Caki2 (cell line): ENCODE measurements around the gene HEATR1. TPM values are rescaled to one million over a fixed set of nuclear protein-coding genes. Genes with fewer than 3 reads are reported as not detected.

Experiments used
- DNase-seq: peaks from one replicate; pipeline ENCODE4 v3.0.0-alpha.2; 2015; ENCODE audit warnings: low read depth
- in situ Hi-C: cut with HindIII; loops from 2 replicates; pipeline ENCODE4 v1.10.0; 2016; ENCODE audit warnings: low sequenced_read_pairs, low pct_unique_long_range_greater_than_20kb, mixed read lengths
- total RNA-seq: library from RNA; depleted of rRNA; stranded (reverse); fragments of >200 nt; shearing (Covaris generic); gene quantifications from 2 replicates; pipeline ENCODE4 v1.2.3, GENCODE V29; 2014; ENCODE audit warnings: low replicate concordance; rRNA removed

Gene HEATR1, protein sequence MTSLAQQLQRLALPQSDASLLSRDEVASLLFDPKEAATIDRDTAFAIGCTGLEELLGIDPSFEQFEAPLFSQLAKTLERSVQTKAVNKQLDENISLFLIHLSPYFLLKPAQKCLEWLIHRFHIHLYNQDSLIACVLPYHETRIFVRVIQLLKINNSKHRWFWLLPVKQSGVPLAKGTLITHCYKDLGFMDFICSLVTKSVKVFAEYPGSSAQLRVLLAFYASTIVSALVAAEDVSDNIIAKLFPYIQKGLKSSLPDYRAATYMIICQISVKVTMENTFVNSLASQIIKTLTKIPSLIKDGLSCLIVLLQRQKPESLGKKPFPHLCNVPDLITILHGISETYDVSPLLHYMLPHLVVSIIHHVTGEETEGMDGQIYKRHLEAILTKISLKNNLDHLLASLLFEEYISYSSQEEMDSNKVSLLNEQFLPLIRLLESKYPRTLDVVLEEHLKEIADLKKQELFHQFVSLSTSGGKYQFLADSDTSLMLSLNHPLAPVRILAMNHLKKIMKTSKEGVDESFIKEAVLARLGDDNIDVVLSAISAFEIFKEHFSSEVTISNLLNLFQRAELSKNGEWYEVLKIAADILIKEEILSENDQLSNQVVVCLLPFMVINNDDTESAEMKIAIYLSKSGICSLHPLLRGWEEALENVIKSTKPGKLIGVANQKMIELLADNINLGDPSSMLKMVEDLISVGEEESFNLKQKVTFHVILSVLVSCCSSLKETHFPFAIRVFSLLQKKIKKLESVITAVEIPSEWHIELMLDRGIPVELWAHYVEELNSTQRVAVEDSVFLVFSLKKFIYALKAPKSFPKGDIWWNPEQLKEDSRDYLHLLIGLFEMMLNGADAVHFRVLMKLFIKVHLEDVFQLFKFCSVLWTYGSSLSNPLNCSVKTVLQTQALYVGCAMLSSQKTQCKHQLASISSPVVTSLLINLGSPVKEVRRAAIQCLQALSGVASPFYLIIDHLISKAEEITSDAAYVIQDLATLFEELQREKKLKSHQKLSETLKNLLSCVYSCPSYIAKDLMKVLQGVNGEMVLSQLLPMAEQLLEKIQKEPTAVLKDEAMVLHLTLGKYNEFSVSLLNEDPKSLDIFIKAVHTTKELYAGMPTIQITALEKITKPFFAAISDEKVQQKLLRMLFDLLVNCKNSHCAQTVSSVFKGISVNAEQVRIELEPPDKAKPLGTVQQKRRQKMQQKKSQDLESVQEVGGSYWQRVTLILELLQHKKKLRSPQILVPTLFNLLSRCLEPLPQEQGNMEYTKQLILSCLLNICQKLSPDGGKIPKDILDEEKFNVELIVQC (N-terminal part only)
- total RNA-seq, result 1.6 and 5.1 TPM in 2 replicates

- in situ Hi-C loops, result no loop called here
- DNase-seq, result peak; percentile 86
Observed at GRCh38 chr1:236603991-236604904, at the start of gene HEATR1. Gene HEATR1 (minus strand): TSS chr1:236604516. CDS start chr1:236604095, 421 bp downstream.

DNA sequence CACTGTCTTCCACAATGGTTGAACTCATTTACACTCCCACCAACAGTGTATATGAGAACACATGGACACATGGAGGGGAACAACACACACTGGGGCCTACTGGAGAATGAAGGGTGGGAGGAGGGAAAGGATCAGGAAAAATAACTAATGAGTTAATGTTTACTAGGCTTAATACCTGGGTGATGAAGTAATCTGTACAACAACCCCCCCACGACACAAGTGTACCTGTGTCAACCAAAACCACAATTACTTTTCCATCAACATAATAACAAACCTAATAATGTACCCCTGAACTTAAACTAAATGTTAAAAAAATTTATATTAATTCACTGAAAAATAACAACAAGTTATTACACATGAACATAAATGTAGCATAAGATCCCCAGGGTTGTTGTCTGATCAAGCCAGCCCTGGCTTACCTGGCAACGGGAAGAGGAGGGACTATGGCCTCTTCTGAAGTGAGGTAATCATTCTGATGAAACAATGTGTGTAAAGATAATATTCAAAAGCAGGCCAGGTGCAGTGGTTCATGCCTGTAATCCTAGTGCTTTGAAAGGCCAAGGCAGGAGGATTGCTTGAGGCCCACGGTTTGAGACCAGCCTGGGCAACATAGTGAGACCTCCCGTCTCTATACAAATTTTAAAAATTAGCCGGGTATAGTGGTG lies 40.8 kb upstream of the HEATR1 start:
- no peak for DNase-seq
- in situ Hi-C loops, result no loop called here

DNA sequence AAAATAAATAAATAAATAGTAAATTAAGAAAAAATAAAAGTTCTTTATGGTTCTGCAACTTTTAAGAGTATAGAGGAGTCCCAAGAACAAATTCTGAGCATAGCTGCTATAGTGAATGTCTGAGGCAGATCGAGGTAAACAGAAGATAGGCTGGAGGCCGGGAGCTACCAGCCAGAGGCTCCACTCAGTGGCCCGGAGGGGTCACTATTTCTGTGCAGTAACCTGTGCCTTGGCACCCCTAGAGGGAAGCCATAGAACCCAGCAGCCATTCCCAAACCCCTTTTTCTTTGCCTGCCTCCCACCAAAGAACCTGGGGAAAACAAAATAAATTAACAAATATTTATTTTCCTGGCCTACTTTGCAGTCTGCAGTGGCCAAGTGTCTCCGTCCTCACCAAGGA lies 38.4 kb upstream of the HEATR1 start:
- no peak for DNase-seq
- in situ Hi-C loops, result no loop called here

- in situ Hi-C loops, result no loop called here
- no peak for DNase-seq
Observed at GRCh38 chr1:236639686-236640085, 35.4 kb upstream of the HEATR1 start.

DNA sequence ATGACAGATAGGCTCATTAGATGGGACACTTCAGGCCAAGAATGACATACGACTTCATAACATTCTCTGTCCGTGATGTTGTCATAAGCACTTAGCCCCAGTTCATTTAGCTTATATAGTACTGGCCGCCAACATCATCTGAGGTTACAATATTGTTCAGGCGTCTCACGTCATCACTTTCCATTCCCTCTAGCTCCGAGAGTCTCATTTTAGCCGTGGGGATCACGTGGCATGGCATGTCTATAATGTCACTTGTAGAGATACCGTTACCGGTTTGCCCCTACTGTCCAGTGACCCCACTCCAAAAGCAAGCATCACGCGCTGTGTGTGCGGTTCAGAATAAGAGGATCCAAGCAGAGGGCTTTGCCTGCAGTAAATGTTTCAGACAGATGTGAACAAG lies 34.6 kb upstream of the HEATR1 start:
- no peak for DNase-seq
- in situ Hi-C loops, result no loop called here

DNA sequence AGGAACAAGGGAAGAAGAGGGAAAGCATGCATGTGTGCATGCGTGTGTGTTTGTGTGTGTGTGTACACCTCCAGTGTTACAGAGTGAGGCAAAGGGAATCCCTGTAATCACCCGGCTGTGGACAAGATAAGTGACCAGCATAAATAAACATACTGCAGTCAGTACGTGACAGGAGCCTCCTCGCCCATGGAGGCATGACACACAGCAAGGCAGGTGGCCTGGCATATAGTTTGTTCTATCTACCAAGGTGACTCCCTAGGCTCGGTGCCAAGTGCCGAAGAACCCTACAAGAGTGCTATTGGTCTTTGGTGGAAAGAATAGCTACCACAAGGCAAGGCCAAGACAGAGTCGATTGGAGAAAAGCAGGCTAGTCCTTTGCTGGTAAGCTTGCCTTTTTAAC lies 31.7 kb upstream of the HEATR1 start:
- DNase-seq, result no peak
- in situ Hi-C loops, result no loop called here

GRCh38 chr1:236627727-236628408 lies 23.6 kb upstream of the HEATR1 start:
- no peak for DNase-seq
- in situ Hi-C loops, result no loop called here

GRCh38 chr1:236623371-236624166 lies 19.3 kb upstream of the HEATR1 start:
- no peak for DNase-seq

GRCh38 chr1:236622407-236622806 lies 18.1 kb upstream of the HEATR1 start:
- DNase-seq, result no peak
- in situ Hi-C loops, result no loop called here

More at GRCh38 chr1:236623371-236624166, 19.3 kb upstream of the HEATR1 start:
- in situ Hi-C loops, result no loop called here

GRCh38 chr1:236619398-236619797 lies 15.1 kb upstream of the HEATR1 start:
- no peak for DNase-seq
- in situ Hi-C loops, result no loop called here

- in situ Hi-C loops, result no loop called here
- DNase-seq, result no peak
Observed at GRCh38 chr1:236618507-236618906, 14.2 kb upstream of the HEATR1 start.

GRCh38 chr1:236615399-236616148 lies 11.3 kb upstream of the HEATR1 start:
- in situ Hi-C loops, result no loop called here
- DNase-seq, result no peak

- DNase-seq, result no peak
- in situ Hi-C loops, result no loop called here
Observed at GRCh38 chr1:236612349-236612748, 8.0 kb upstream of the HEATR1 start.

DNA sequence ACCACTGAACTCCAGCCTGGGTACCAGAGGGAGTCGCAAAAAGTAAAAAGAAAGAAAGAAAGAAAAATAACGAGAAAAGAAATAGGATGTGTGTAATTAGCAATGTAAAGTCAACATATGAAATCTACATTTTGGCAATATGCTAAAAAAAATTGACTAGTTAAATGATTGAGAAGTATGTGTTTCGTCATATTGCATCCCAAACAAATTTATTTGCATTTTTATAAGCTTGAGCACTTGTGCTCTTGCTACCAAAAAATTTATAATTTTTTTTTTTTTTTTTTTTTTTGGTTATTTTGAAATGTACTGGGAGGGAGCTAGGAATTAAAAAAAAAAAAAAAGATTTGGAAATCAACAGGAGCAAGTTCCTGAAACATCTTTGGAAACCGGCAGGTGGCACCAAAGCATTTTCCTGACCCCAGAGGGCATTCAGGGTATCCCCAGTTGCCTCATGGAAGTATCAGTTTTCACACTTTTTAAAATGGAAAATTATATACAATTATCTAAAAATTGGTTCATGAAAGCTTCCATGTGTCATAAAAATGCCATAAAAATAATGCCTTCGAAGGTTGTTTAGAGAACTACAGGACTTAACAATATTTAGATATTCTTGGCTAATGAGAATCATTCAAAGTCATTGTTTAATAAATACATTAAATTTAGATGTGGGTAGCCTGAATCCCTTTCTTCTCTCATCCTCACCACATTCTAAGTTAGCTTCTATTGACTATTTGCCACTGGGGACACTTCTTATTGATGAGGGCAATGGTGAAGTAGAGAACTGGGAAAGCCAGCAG lies 4.8 kb upstream of the HEATR1 start:
- DNase-seq, result peak; percentile 30
- in situ Hi-C loops, result no loop called here
